Medulla oblongata (tissue), 1 donor: ENCODE measurements around the gene EPHB2.
"Not testable (repeated sequence)": the region's sequence is repeated elsewhere in the genome, so short reads cannot be mapped to it uniquely, and the experiment has no call there.

Experiments
- DNase-seq: peaks from one replicate; pipeline ENCODE4 v3.0.0-alpha.2; 2015; ENCODE audit errors: extremely low spot score

The EPHB2 gene

DNA sequence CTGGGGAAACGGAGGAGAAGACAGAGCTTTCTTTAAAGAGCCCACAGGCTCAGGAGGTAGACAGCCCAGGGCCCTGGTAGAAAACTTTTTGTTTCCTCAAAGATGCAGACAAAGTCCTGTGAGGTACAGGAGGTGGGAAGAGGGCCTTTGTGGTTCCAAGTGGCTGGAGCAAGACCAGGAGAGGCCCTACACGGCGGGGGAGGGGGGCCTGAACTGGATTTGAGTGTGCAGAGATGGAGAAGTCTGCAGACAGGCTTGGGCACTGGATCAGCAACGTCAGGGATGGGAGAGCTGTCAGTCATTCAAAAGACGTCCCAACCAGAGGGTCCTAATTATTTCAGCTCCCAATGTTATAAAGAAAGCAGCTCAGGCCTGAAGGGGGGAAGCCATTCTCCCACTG is 126.2 kb downstream of the EPHB2 start:
- DNase-seq: no peak

- no peak for DNase-seq
Measured at GRCh38 chr1:22837332-22837731, 126.7 kb downstream of the EPHB2 start.

DNA sequence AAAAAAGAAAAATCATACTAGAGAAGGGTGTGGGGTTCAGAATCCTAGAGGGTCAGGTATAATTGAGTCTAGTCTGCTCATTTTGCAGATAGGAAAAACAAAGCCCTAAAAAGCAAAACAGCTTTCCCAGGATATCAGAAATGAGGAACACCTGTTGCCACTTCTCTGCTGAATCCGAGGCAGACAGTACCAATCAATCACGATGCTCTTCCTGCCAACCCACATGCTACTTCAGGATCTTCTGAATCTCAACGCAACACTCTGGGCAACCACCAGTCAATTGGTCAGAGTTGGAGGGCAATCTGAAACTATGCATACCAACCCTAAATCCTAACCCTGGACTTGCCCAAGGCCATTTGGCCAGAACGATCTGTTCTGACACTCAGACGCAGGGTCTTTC is 128.3 kb downstream of the EPHB2 start:
- DNase-seq: no peak

DNA sequence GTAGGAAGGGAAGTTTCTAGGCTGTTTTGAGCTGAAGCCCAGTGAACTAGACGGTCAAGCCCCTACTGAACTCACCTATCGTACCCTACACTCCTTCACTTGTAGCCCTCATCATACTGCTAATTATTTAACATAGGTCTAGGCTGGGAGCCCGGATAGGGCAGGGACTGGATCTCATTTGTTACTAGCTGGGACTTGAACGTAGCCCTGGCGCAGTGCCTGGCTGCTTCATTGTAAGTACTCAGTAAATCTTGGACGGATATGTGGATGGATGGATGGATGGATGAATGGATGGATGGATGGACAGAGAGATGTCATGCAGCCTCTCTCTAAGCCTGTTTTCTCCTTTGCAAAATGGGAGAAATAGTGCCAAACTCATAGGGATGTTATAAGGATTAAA is 129.2 kb downstream of the EPHB2 start:
- no peak for DNase-seq

- no peak for DNase-seq
Measured at GRCh38 chr1:22841142-22841541, 130.5 kb downstream of the EPHB2 start.

- DNase-seq: peak; percentile 61
Measured at GRCh38 chr1:22841860-22842281, 131.2 kb downstream of the EPHB2 start.

DNA sequence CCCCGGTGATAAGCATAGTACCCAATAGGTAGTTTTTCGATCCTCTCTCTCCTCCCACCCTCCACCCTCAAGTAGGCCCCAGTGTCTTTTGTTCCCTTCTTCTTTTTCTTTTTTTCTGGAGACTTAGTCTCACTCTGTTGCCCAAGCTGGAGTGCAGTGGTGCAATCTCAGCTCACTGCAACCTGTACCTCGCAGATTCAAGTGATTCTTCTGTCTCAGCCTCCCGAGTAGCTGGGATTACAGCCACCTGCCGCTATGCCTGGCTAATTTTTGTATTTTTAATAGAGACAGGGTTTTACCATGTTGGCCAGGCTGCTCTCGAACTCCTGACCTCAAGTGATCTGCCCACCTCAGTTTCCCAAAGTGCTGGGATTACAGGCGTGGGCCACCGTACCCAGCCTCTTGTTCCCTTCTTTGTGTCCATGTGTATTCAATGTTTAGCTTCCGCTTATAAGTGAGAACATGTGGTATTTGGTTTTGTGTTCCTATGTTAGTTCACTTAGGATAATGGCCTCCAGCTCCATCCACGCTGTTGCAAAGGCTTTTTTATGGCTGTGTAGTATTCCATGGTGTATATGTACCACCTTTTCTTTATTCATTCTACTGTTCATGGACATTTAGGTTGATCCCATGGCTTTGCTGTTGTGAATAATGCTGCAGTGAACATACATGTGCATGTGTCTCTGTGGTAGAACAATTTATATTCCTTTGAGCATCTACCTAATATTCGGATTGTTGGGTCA is 133.0 kb downstream of the EPHB2 start:
- not testable (repeated sequence) for DNase-seq

DNA sequence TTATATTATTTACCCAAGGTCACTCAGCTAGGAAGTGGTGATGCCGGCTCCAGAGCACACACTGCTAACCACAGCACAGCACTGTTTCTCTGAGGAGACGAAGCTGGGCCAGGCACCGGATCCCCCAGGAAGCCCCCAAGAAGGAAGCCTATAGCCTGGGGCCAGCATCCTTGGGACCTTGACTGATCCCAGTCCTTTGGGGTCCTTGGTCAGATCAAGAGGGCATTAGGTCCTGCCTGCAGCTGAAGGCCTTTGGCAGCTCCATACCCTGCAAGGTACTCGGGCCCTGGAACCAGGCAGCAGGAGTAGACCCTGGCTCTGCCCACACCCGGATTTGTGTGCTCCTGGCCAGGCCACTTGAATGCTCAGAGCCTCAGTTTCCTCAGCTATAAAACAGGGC is 134.0 kb downstream of the EPHB2 start:
- no peak for DNase-seq

GRCh38 chr1:22845398-22845935 is 134.8 kb downstream of the EPHB2 start:
- DNase-seq: no peak

GRCh38 chr1:22846458-22846857 is 135.8 kb downstream of the EPHB2 start:
- DNase-seq: peak; percentile 42

DNA sequence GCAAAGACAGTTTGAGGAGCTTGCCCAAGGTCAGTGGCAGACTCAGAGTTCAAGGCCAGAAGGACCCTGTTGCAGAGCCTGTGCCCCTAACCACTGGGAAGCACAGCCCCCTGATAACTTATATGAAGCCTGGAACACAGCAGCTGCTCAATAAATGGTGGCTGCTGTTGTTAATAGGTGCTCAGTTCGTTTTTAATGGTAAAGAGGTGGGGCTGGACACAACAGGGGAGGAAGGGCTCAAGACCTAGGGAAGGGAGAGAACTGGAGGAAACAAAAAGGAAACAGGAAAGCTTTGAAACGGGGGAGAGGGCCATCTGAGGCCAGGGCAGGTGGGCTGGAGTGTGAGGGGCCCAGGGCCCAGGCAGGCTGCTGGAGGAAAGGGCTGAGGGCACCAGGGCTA is 136.6 kb downstream of the EPHB2 start:
- DNase-seq: no peak

- DNase-seq: no peak
Measured at GRCh38 chr1:22847709-22848108, 137.1 kb downstream of the EPHB2 start.

DNA sequence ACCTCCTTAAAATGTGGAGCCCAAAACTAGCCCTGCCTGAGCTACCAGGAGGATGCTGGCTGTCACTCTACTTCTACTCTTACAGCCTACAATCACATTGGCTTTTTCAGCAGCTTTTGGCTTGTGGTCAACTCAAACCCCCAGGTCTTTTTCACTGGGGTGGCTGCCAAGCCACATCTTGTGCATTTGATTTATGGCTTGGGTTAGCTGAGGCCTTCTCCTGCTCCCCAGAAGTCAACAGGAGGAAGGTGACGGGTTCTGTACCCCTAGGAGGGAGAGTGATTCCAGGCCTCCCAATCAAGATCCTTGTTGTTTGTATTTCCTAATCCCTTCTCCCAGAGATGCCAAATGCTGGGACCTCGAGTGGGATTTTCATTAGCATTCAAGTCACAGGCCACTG is 137.8 kb downstream of the EPHB2 start:
- DNase-seq: no peak

DNA sequence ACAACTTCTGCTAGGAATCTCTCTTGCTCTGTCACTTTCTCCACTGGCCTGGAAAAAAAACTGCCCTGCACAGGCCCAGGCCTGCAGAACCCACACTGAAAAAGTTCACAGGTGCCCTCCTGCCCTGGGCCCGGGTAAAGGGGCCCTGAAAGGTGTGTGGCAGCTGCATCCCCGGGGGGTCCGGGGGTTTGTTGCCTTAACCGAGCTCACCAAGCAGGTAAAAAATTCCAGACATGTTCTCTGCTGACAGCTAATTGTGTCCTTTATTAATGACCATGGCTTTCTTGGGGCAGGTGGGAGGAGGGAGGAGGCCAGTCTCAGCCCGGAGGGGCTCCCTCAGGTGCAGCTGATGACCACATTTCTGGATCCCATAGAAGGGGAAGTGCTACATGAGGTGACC is 139.1 kb downstream of the EPHB2 start:
- no peak for DNase-seq

DNA sequence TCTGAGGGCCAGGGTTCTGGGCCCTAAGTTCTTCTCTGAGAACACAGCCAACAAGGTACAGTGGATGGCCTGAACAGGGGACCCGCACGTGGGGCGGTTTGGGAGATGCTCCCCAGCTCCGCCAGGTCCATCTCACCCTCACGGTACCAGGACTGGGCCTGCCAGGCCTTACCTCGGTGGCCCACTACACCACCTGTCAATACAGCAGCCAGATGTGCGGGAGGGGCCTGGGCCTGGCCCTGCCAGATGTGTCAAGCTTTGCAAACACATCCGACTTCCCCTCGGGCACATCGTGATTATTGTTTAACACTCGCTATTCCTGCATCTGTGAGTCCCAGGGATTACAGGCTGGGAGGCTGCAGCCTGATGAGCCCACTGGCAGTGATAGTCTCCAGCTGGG is 139.6 kb downstream of the EPHB2 start:
- DNase-seq: no peak

DNA sequence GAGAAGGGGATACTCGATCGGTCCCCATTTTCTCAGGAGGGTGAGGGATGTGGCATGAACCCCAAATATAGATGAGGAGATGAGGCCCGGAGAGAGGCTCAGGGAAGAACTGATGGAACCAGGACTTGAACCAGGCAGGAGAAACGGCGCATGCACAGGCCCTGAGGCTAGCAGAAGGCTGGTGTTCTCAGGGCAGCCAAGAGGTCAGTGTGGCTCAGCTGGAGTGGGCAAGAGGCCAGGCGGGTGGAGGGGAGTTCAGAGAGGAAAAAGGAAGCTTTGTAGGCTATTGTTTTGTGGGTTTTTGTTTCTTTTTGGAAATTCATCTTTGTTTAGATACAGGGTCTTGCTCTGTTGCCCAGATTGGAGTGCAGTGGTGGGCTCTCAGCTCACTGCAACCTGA is 140.0 kb downstream of the EPHB2 start:
- DNase-seq: peak; percentile 88

GRCh38 chr1:22851517-22851916 is 140.9 kb downstream of the EPHB2 start:
- no peak for DNase-seq

DNA sequence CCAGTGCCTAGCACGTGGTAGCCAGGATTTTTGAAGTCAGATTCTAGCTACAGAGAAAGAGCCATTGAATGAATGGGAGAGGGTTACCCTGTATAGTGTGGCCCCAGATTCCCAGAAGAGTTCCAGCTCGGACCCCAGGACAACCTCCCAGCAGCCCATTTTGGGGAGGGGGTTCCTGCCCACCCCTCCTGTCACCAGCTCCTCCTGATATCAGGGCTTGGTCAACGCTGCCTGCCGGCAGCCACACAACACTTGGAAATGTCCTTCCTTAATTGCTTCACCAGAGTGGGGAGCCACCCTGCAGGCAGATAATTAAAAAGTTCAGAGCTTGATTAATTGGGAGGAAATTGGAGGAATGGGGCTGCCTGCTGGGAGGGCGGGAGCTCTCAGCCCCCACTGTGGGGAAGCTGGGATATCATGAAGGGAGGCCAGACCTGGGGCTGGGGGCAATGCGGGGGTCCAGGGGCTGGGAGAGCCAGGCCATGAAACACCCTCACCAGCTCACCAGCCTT is 141.6 kb downstream of the EPHB2 start:
- DNase-seq: no peak

- no peak for DNase-seq
Measured at GRCh38 chr1:22853651-22854185, 143.1 kb downstream of the EPHB2 start.

DNA sequence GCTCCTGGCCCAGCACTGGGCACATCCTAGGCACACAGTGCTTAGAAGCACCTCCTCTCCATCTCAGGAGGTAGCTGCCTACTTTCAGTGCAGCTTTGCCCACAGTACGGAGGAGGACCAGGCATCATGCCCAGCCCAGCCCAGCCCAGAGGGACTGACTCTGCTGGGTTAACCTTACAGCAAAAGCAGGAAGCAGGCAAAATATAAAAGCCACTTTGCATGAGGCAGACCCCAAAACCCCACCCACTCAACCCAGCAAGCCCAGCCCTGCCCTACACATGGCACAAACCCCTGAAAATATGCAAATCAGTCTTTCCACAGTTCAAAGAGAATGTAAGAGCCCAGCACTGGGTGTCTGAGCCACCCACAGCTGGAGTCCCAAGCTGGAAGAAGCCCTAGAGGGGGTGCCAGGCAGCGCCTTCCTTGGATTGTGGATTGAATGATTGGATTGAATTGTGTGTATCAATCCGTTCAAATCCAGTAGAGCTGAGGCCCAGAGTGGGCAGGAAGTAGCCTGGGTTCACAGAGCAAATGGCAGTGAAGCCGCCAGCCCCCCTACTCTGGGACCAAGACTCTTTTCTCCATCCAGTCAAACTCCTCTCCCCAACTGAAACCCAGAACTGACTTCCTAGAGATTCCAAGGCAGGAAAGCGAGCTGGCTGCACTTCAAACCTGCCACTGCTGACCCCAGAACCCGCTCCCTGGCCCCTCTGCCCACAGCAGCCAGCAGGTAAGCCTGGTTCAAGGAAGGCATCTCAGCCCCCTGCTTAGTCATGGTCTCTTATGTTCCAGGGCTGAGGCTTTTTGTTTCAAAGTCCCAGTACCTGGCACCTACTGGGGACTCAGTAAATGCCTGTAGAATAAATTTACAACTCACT is 144.3 kb downstream of the EPHB2 start:
- no peak for DNase-seq

DNA sequence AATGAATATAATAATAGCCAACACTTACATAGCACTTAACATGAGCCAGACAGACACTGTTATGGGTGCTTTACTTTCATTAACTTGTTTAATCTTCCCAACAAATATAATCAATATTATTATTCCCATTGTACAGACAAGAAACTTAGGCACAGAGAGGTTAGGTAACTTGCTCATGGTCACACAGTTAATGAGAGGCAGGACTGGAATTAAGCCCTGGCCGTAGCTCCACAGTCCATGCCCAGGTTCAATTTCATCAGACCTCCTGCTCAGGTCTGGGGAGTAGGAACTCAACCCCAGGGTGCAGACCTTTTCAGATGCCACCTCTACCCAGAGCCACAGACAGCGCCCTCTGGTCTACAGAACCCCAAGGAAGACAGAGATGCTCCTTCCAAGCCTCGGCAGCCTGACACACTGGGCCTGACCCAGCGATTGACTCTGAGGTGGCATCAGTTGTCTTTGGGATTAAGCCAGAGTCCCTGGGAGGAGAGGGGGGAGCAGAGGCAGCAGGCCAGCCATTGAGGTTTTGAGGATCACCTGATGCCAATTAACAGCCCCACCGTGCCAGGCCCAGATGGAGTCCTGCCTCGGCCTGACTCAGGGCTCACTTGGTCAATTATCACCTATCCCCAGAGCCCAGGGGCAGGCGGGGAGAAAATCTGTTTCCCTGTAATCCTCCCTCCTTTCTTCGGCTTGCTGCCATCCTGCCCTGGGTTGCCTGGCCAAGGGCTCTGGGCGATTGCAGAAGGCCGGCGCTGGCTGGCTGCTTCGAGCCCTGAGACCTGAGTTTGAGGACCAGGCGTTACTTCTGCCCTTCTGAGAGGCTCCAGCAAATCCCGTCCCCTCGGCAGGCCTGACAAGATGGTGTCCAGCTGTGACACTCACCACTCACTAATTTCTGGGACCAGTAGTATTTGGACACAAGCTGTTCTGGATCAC is 145.3 kb downstream of the EPHB2 start:
- DNase-seq: peak; percentile 53
